Caco-2 (cell line): ENCODE measurements around the gene CHRNA3. TPM values are rescaled to one million over a fixed set of nuclear protein-coding genes. Genes with fewer than 3 reads are reported as not detected.

Experiments used
- BruUV-seq: library from RNA; stranded (reverse); fragments of 400-500 nt; replicated peaks from 2 replicates; lab custom pipeline; 2021; lab: Mats Ljungman, UMichigan
- CTCF ChIA-PET: fragments of 300-600 bp; sonication (Branson Sonifier 250); formaldehyde crosslinking; loops from one replicate; lab custom pipeline; 2022; ENCODE audit warnings: antibody characterized with exemption; lab: Charles Lee
- POLR2A ChIA-PET: fragments of 300-600 bp; sonication (Branson Sonifier 250); formaldehyde crosslinking; loops from one replicate; lab custom pipeline; 2022; ENCODE audit warnings: antibody characterized with exemption; lab: Charles Lee
- DNase-seq, 2 experiments: peaks; one replicate each; pipeline versions ENCODE4 v3.0.0 to v3.0.0-alpha.2; 2020 to 2022
- H3K27me3 ChIP-seq: replicated peaks from 2 replicates; pipeline ENCODE4 v1.6.0; 2011; ENCODE audit warnings: low read length; ENCODE audit not compliant: control insufficient read depth, insufficient read depth
- H3K36me3 ChIP-seq: 2 replicates; pipeline ENCODE4 v1.5.1; 2011; ENCODE audit warnings: low read length; ENCODE audit not compliant: control insufficient read depth, insufficient read depth
- H3K4me1 ChIP-seq: fragments of 250-450 bp; sonication (Bioruptor Pico); 2 replicates; pipeline ENCODE4 v1.5.1; 2020; ENCODE audit warnings: mild to moderate bottlenecking
- H3K4me3 ChIP-seq: 2 replicates; pipeline ENCODE4 v1.5.1; 2011; ENCODE audit warnings: low read depth, mild to moderate bottlenecking, control low read depth, low read length
- H3K9me3 ChIP-seq: fragments of 250-450 bp; sonication (Bioruptor Pico); 2 replicates; pipeline ENCODE4 v1.5.1; 2020; ENCODE audit warnings: mild to moderate bottlenecking, moderate library complexity
- H3K27ac Mint-ChIP-seq: one replicate; pipeline ENCODE4 v1.8.0; 2022; ENCODE audit warnings: mixed read lengths; ENCODE audit not compliant: unreplicated experiment
- H3K27me3 Mint-ChIP-seq: one replicate; pipeline ENCODE4 v1.8.0; 2022; ENCODE audit warnings: mixed read lengths; ENCODE audit not compliant: insufficient read depth, unreplicated experiment
- H3K36me3 Mint-ChIP-seq: one replicate; pipeline ENCODE4 v1.8.0; 2022; ENCODE audit warnings: mild to moderate bottlenecking, mixed read lengths; ENCODE audit not compliant: insufficient read depth, unreplicated experiment
- H3K4me1 Mint-ChIP-seq: one replicate; pipeline ENCODE4 v1.8.0; 2022; ENCODE audit warnings: low read depth, mixed read lengths; ENCODE audit not compliant: unreplicated experiment
- H3K4me3 Mint-ChIP-seq: one replicate; pipeline ENCODE4 v1.8.0; 2022; ENCODE audit warnings: mild to moderate bottlenecking, moderate library complexity, mixed read lengths; ENCODE audit not compliant: unreplicated experiment
- H3K9me3 Mint-ChIP-seq: one replicate; pipeline ENCODE4 v1.8.0; 2022; ENCODE audit warnings: mixed read lengths; ENCODE audit not compliant: unreplicated experiment
- intact Hi-C: fragments of 100-400 bp; cut with micrococcal nuclease; formaldehyde crosslinking; loops from one replicate; pipeline ENCODE4 v1.10.0; 2022; ENCODE audit not compliant: unreplicated experiment
- total RNA-seq: library from RNA; stranded (reverse); gene quantifications from 2 replicates; pipeline ENCODE4 v1.2.3, GENCODE V29; 2022
- TF ChIP-seq, protein P1 (sequence below), 2 experiments: fragments of 200-600 bp in 1 of 2; IDR thresholded peaks; 1 replicate in 1 of 2; 2 replicates in 1 of 2; pipeline versions ENCODE4 v1.5.1 to v1.8.0; 2011 to 2022; ENCODE audit warnings: antibody characterized with exemption in 1 of 2, control low read depth in 1 of 2, inconsistent platforms in 1 of 2, low read depth in 1 of 2, low read length in 1 of 2, mild to moderate bottlenecking in 1 of 2, moderate library complexity in 1 of 2; ENCODE audit not compliant: insufficient read depth in 1 of 2, severe bottlenecking in 1 of 2, unreplicated experiment in 1 of 2

CHRNA3 gene
- total RNA-seq, 1 experiment from 2014 or later: not detected

DNA sequence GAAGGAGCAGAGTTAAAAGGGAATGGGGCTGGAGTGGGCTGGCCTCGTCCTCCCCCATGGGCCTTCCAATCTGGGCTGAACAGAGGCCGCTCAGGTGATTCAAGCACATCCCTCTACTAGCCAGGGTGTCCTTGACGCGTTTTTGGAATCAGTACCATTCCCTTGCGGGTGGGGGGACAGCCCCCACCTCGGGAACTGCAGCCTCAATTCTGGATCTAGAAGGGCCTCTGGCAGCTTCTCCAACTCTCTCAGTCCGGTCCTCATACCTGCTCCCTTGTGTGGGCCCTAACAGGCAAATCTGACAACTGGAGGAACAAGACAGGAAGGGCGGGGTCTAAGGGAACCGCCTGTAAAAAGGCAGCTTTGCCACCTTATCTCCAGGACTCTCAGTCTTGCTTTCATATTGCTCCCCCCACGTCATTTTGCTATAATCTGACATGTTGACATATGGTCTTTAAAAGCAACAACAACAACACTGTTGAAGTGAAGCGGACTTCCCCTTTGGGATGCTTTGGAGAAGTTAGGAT is 21.0 kb upstream of the CHRNA3 start:
- CTCF ChIA-PET: no interaction called here
- Histone ChIP-seq H3K9me3 (no peaks in the 10 kb centered on the region), H3K36me3 (no peaks in the 10 kb centered on the region), H3K4me3 (no peak overlapping the region), H3K4me1 (no peaks in the 10 kb centered on the region), H3K27me3 (no peaks in the 10 kb centered on the region)
- TF ChIP-seq, protein P1, sequence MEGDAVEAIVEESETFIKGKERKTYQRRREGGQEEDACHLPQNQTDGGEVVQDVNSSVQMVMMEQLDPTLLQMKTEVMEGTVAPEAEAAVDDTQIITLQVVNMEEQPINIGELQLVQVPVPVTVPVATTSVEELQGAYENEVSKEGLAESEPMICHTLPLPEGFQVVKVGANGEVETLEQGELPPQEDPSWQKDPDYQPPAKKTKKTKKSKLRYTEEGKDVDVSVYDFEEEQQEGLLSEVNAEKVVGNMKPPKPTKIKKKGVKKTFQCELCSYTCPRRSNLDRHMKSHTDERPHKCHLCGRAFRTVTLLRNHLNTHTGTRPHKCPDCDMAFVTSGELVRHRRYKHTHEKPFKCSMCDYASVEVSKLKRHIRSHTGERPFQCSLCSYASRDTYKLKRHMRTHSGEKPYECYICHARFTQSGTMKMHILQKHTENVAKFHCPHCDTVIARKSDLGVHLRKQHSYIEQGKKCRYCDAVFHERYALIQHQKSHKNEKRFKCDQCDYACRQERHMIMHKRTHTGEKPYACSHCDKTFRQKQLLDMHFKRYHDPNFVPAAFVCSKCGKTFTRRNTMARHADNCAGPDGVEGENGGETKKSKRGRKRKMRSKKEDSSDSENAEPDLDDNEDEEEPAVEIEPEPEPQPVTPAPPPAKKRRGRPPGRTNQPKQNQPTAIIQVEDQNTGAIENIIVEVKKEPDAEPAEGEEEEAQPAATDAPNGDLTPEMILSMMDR (IDR thresholded peaks at IDR 0.05; ENCODE audit: insufficient read depth in 1 of 2, low read depth in 1 of 2, low read length in 1 of 2, severe bottlenecking in 1 of 2, unreplicated experiment in 1 of 2): no peak
- no peaks in the 10 kb centered on the region for H3K9me3 Mint-ChIP-seq
- no TSS peak for BruUV-seq
- H3K4me3 Mint-ChIP-seq: peak overlapping the region; percentile 80
- DNase-seq: no peak
- H3K27me3 Mint-ChIP-seq: peaks cover 4% of the 10 kb centered on the region
- H3K4me1 Mint-ChIP-seq: no peaks in the 10 kb centered on the region
- intact Hi-C loops: no loop called here
- no peaks in the 10 kb centered on the region for H3K36me3 Mint-ChIP-seq
- H3K27ac Mint-ChIP-seq: no peak overlapping the region
- POLR2A ChIA-PET: no interaction called here

DNA sequence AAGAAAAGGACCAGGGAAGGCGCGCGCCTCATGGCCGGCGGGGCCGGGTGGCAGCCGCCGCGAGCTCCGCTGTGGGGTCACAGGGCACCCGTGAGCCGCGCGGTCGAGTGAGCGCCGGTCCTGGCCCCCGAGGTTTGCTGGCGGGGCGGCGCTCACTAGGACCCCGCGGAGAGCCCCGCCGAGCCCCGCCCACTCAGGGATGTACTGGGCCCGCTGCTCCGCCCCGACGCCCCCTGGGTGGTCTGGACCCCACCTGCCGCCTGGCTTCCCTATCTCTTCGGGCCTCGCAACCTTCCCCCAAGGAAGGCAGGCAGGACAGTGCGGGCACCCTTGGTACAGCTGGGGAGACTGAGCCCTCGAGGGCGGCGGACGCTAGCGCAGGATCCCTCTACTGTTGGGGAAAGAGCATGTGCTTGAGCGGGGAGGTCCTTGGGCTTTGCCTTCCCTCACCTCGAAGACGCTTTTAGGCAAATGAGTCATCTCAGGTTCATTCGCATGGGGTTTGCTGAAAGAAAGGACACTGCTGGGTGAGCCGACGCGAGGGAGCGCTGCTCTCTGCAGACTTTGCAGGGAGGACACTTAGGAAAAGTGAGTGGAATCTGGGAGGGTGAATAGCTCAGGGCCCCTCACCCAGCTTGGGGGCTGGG is 20.4 kb upstream of the CHRNA3 start, which contains the start of gene CHRNB4:
TSS of gene CHRNB4 (minus strand) at position 109 of the 647 bp plus-strand sequence. CDS start at position 32, 77 bp downstream.
- POLR2A ChIA-PET: no interaction called here
- H3K36me3 Mint-ChIP-seq: no peaks in the 10 kb centered on the region
- intact Hi-C loops: no loop called here

DNA sequence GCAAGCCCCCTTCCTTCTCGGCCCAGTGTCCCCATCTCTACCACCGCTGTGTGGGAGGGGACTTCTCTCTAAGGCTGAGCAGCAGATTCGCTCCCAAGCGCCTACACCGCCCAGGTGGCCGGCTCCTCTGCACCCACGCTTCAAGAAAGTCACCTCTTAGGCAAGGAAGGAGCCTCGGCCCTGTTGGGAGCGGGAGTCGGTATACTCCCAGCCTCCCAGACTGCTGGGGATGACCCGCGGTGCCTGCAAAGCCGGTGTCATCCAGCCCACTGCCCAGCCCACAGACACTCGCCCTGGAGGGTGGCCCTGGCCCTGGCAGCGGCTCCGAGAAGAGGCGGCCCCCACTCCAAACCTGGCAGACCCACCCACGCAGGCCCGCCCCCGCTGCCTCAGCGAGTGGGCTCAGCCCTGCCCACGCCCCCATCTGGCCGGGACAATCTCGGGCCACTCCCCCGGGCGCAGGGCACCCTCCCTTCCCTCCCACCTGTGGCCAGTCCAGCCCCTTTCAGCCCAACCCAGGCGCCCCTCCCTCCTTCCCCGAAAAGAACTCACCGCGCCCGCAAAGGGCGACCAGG is 19.8 kb upstream of the CHRNA3 start:
- Mint-ChIP-seq H3K9me3 (no peaks in the 10 kb centered on the region), H3K4me1 (no peaks in the 10 kb centered on the region), H3K4me3 (peak overlapping the region; percentile 80), H3K27ac (no peak overlapping the region), H3K27me3 (peaks cover 9% of the 10 kb centered on the region), H3K36me3 (no peaks in the 10 kb centered on the region)
- DNase-seq: peak in 1 of 2 experiments; percentile 56
- Histone ChIP-seq H3K4me3 (peak overlapping the region; percentile 37), H3K9me3 (no peaks in the 10 kb centered on the region), H3K36me3 (no peaks in the 10 kb centered on the region), H3K4me1 (no peaks in the 10 kb centered on the region), H3K27me3 (no peaks in the 10 kb centered on the region)
- intact Hi-C loops: no loop called here
- ChIA-PET CTCF (no interaction called here), POLR2A (no interaction called here)
- TF ChIP-seq, protein P1 (IDR thresholded peaks at IDR 0.05; ENCODE audit: insufficient read depth in 1 of 2, low read depth in 1 of 2, low read length in 1 of 2, severe bottlenecking in 1 of 2, unreplicated experiment in 1 of 2): no peak
- BruUV-seq: no TSS peak

More for the DNA sequence above, 20.4 kb upstream of the CHRNA3 start, which contains the start of gene CHRNB4:
- H3K4me3 Mint-ChIP-seq: peak within 1 kb of the TSS; percentile 80
- TF ChIP-seq, protein P1 (IDR thresholded peaks at IDR 0.05; ENCODE audit: insufficient read depth in 1 of 2, low read depth in 1 of 2, low read length in 1 of 2, severe bottlenecking in 1 of 2, unreplicated experiment in 1 of 2): no peak
- CTCF ChIA-PET: no interaction called here
- no peaks in the 10 kb centered on the region for H3K4me1 ChIP-seq
- H3K4me3 ChIP-seq: peak within 1 kb of the TSS; percentile 37
- no peaks in the 10 kb centered on the region for H3K9me3 ChIP-seq
- H3K4me1 Mint-ChIP-seq: no peaks in the 10 kb centered on the region
- peak in 1 of 2 experiments; percentile 42 for DNase-seq
- BruUV-seq: no TSS peak
- peaks cover 7% of the 10 kb centered on the region for H3K27me3 Mint-ChIP-seq
- no peaks in the 10 kb centered on the region for H3K27me3 ChIP-seq
- H3K9me3 Mint-ChIP-seq: no peaks in the 10 kb centered on the region
- no peaks in the 10 kb centered on the region for H3K36me3 ChIP-seq
- no peak within 1 kb of the TSS for H3K27ac Mint-ChIP-seq
